Activated CD8-positive, alpha-beta memory T cell treated with anti-CD3 and anti-CD28 coated beads for 36 hours (primary cell): ENCODE data around the gene C10orf105. TPM values are rescaled to one million over a fixed set of nuclear protein-coding genes. Genes with fewer than 3 reads are reported as not detected.

Experiments
- total RNA-seq, 2 experiments: library from RNA; stranded (reverse); gene quantifications; one replicate each; pipeline ENCODE4 v1.2.3, GENCODE V29; 2021

Gene C10orf105
- total RNA-seq, 2 experiments from 2014 or later = 0.15 to 0.17 TPM

Other genes starting within 250 kb of the C10orf105 start
- gene VSIR, start 53.7 kb upstream of the C10orf105 start, total RNA-seq = 10 to 100 TPM; 52.7 to 60.8 TPM
- 100 to 1,000 TPM in 1 of 2 experiments, 10 to 100 TPM in 1; 99.0 to 102 TPM for gene PSAP, start 131.5 kb upstream of the C10orf105 start, total RNA-seq
- gene CHST3, start 244.6 kb upstream of the C10orf105 start, total RNA-seq = under 1 TPM; 0.21 TPM